Glutamatergic neuron (in vitro differentiated cells): ENCODE data around the gene PLEKHM3. TPM values are rescaled to one million over a fixed set of nuclear protein-coding genes. Genes with fewer than 3 reads are reported as not detected.

ENCODE experiments used
- DNase-seq: peaks from one replicate; pipeline ENCODE4 v3.0.0; 2022
- H3K27ac Mint-ChIP-seq: one replicate; pipeline ENCODE4 v1.8.0; 2020; ENCODE audit warnings: mild to moderate bottlenecking, mixed read lengths, inconsistent platforms; ENCODE audit not compliant: unreplicated experiment
- H3K27me3 Mint-ChIP-seq: one replicate; pipeline ENCODE4 v1.8.0; 2020; ENCODE audit warnings: mild to moderate bottlenecking, moderate library complexity, mixed read lengths, inconsistent platforms; ENCODE audit not compliant: unreplicated experiment
- H3K36me3 Mint-ChIP-seq: one replicate; pipeline ENCODE4 v1.8.0; 2020; ENCODE audit warnings: mild to moderate bottlenecking, mixed read lengths, inconsistent platforms; ENCODE audit not compliant: unreplicated experiment
- H3K4me1 Mint-ChIP-seq: one replicate; pipeline ENCODE4 v1.8.0; 2020; ENCODE audit warnings: mild to moderate bottlenecking, low read depth, mixed read lengths, inconsistent platforms; ENCODE audit not compliant: unreplicated experiment
- H3K4me3 Mint-ChIP-seq: one replicate; pipeline ENCODE4 v1.8.0; 2020; ENCODE audit warnings: mild to moderate bottlenecking, mixed read lengths, inconsistent platforms; ENCODE audit not compliant: unreplicated experiment
- H3K9me3 Mint-ChIP-seq: one replicate; pipeline ENCODE4 v1.8.0; 2020; ENCODE audit warnings: mild to moderate bottlenecking, moderate library complexity, mixed read lengths, inconsistent platforms; ENCODE audit not compliant: unreplicated experiment
- total RNA-seq: library from RNA; stranded (reverse); fragmentation: NEBNext Ultra II Directional; extraction: Animal tissue kit (Norgen Biotek cat#: 25700); gene quantifications from one replicate; pipeline ENCODE4 v1.2.1, GENCODE V29; 2021; ENCODE audit not compliant: unreplicated experiment
- TF ChIP-seq, protein P1 (sequence below): fragments of 200-600 bp; sonication (generic); IDR thresholded peaks from one replicate; pipeline ENCODE4 v1.5.0; 2021; ENCODE audit not compliant: partially characterized antibody, unreplicated experiment

The PLEKHM3 gene
- total RNA-seq, 1 donor from 2014 or later: 19.5 TPM

- no peak for DNase-seq
- H3K4me1 Mint-ChIP-seq: peaks cover 2% of the 10 kb centered on the region
- H3K4me3 Mint-ChIP-seq: no peak overlapping the region
- H3K27ac Mint-ChIP-seq: no peak overlapping the region
- no peaks in the 10 kb centered on the region for H3K27me3 Mint-ChIP-seq
- no peaks in the 10 kb centered on the region for H3K36me3 Mint-ChIP-seq
- TF ChIP-seq, protein P1, sequence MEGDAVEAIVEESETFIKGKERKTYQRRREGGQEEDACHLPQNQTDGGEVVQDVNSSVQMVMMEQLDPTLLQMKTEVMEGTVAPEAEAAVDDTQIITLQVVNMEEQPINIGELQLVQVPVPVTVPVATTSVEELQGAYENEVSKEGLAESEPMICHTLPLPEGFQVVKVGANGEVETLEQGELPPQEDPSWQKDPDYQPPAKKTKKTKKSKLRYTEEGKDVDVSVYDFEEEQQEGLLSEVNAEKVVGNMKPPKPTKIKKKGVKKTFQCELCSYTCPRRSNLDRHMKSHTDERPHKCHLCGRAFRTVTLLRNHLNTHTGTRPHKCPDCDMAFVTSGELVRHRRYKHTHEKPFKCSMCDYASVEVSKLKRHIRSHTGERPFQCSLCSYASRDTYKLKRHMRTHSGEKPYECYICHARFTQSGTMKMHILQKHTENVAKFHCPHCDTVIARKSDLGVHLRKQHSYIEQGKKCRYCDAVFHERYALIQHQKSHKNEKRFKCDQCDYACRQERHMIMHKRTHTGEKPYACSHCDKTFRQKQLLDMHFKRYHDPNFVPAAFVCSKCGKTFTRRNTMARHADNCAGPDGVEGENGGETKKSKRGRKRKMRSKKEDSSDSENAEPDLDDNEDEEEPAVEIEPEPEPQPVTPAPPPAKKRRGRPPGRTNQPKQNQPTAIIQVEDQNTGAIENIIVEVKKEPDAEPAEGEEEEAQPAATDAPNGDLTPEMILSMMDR: no peak
- H3K9me3 Mint-ChIP-seq: no peaks in the 10 kb centered on the region
Observed at GRCh38 chr2:207865210-207865609, 160.1 kb downstream of the PLEKHM3 start.

DNA sequence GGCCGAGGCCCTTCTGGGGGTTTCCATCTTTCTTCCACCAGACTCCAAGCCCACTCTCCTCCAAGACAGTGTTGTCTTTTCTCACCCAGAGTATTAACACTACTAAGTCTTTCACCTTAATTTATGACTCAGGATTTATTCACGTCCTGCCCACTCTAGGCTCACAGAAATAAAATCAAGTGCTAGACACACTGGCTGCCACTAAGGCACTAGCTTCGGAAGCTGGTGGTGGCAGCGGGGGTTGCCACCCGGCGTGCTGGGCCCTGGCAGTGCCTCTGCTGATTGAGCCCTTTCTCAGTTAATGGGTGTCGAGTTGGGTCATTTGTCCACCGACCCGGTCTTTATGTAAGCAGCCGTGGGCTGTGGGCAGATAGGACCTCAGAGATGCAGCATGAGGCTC lies 162.0 kb downstream of the PLEKHM3 start:
- TF ChIP-seq, protein P1: no peak
- H3K4me3 Mint-ChIP-seq: no peak overlapping the region
- no peak for DNase-seq
- no peaks in the 10 kb centered on the region for H3K36me3 Mint-ChIP-seq
- no peaks in the 10 kb centered on the region for H3K27me3 Mint-ChIP-seq
- no peaks in the 10 kb centered on the region for H3K9me3 Mint-ChIP-seq
- peaks cover 2% of the 10 kb centered on the region for H3K4me1 Mint-ChIP-seq
- H3K27ac Mint-ChIP-seq: no peak overlapping the region

DNA sequence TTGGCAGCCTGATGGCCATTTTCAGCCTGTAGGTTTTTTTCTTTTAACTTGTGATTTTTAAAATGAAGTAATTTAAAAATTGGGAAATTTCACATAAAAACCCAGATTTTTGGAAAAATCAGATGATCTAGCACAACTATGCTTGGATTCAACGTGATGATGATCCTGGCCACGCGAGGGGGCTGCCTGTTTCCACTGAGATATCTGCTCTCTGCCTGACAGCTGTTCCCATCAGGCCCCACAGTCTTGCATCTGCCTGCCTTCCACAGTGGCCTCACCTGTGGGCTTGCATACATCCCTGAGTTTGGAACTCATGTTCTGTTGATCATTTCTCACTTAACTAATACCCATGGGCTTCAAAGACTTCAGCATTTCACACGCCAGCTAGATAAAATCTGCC lies 163.5 kb downstream of the PLEKHM3 start:
- H3K4me3 Mint-ChIP-seq: no peak overlapping the region
- H3K27ac Mint-ChIP-seq: peak overlapping the region; percentile 8

GRCh38 chr2:207860685-207861084 lies 164.6 kb downstream of the PLEKHM3 start:
- DNase-seq: no peak
- TF ChIP-seq, protein P1: no peak
- no peak overlapping the region for H3K27ac Mint-ChIP-seq
- H3K27me3 Mint-ChIP-seq: no peaks in the 10 kb centered on the region
- H3K4me1 Mint-ChIP-seq: peaks cover 2% of the 10 kb centered on the region
- H3K4me3 Mint-ChIP-seq: no peak overlapping the region
- H3K36me3 Mint-ChIP-seq: no peaks in the 10 kb centered on the region
- H3K9me3 Mint-ChIP-seq: no peaks in the 10 kb centered on the region

More for the DNA sequence above, 163.5 kb downstream of the PLEKHM3 start:
- TF ChIP-seq, protein P1: no peak
- H3K36me3 Mint-ChIP-seq: no peaks in the 10 kb centered on the region
- DNase-seq: peak; percentile 23
- no peaks in the 10 kb centered on the region for H3K9me3 Mint-ChIP-seq
- peaks cover 2% of the 10 kb centered on the region for H3K4me1 Mint-ChIP-seq
- H3K27me3 Mint-ChIP-seq: no peaks in the 10 kb centered on the region

- Mint-ChIP-seq H3K9me3 (no peaks in the 10 kb centered on the region), H3K27ac (no peak overlapping the region), H3K36me3 (no peaks in the 10 kb centered on the region), H3K4me1 (no peaks in the 10 kb centered on the region), H3K27me3 (no peaks in the 10 kb centered on the region), H3K4me3 (no peak overlapping the region)
- no peak for DNase-seq
- TF ChIP-seq, protein P1: no peak
Observed at GRCh38 chr2:207855591-207855990, 169.7 kb downstream of the PLEKHM3 start.
